NB4 (cell line): ENCODE results near the gene OR10S1.

Source experiments
- DNase-seq: peaks from one replicate; pipeline ENCODE4 v3.0.0; 2010; ENCODE audit warnings: low read depth
- H3K4me3 ChIP-seq: one replicate; pipeline ENCODE4 v1.5.1; 2011; ENCODE audit warnings: mild to moderate bottlenecking, low read depth, low read length, moderate library complexity
- CTCF ChIP-seq: IDR thresholded peaks from one replicate; pipeline ENCODE4 v1.5.1; 2012; ENCODE audit warnings: low read depth, low read length
- MAX ChIP-seq: IDR thresholded peaks from 2 replicates; pipeline ENCODE4 v1.6.1; 2011; ENCODE audit warnings: low read depth, low read length
- MYC ChIP-seq: IDR thresholded peaks from 2 replicates; pipeline ENCODE4 v1.6.1; 2011; ENCODE audit warnings: low read depth, low read length
- POLR2A ChIP-seq: IDR thresholded peaks from 2 replicates; pipeline ENCODE4 v1.6.1; 2011; ENCODE audit warnings: mild to moderate bottlenecking; ENCODE audit not compliant: insufficient read length; ENCODE audit errors: extremely low read depth

OR10S1 gene

DNA sequence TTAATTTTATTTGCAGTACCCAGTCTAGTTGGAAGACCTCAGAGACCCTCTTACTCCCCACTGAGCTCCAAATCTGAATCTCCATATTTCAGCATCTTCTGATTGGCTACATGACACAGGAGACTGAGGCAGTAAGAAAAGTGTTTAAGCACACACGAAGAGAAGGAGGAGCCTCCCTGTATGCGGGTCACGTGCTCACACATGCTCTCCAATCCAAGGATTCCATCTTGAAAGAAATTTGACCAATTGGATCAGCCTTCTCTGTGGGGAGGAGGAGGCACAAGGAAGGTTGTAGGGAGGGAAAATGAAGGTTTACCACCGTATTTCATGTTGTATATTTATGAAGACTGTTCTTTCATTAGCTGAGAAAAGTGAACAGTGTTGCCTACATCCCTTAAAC lies 35.2 kb downstream of the OR10S1 start:
- TF ChIP-seq MYC = no peak
- no peak for TF ChIP-seq MAX
- TF ChIP-seq CTCF = no peak
- TF ChIP-seq POLR2A = no peak
- no peak for DNase-seq
- no peak overlapping the region for H3K4me3 ChIP-seq

- TF ChIP-seq POLR2A (no peak), MYC (no peak), CTCF (no peak), MAX (no peak)
- DNase-seq = no peak
- no peak within 1 kb of the TSS for H3K4me3 ChIP-seq
Observed at GRCh38 chr11:123939317-123939716, 38.3 kb downstream of the OR10S1 start, which contains the start of gene OR4D5. OR4D5 (plus strand) TSS chr11:123939617; CDS start chr11:123939617, 0 bp downstream.
